ENCODE data around the gene TMTC2. TPM values are rescaled to one million over a fixed set of nuclear protein-coding genes. Genes with fewer than 3 reads are reported as not detected.

Gene TMTC2
- total RNA-seq, 1 donor, result 7.2 TPM

DNA sequence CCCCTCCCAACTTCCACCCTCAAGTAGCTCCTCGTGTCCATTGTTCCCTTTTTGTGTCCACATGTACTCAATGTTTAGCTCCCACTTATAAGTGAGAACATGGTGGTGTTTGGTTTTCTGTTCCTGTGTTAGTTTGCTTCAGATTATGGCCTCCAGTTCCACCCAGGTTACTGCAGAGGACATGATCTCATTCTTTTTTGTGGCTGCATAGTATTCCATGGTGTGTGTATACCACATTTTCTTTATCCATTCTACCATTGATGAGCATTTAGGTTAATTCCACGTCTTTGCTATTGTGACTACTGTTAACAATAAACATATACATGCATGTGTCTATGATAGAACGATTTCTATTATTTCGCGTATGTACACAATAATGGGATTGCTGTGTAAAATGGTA lies 362.6 kb downstream of the TMTC2 start:
- H3K4me1 ChIP-seq (ENCODE audit: insufficient read depth, low read length), result no peaks in the 10 kb centered on the region
- no peaks in the 10 kb centered on the region for H3K9me3 ChIP-seq (ENCODE audit: low read depth, low read length)
- H3K4me3 ChIP-seq (ENCODE audit: low read length), result no peak overlapping the region
- no peaks in the 10 kb centered on the region for H3K27me3 ChIP-seq (ENCODE audit: insufficient read depth, low read length)

GRCh38 chr12:83052890-83053541 lies 366.3 kb downstream of the TMTC2 start:
- H3K27me3 ChIP-seq (ENCODE audit: insufficient read depth, low read length), result no peaks in the 10 kb centered on the region
- no peaks in the 10 kb centered on the region for H3K9me3 ChIP-seq (ENCODE audit: low read depth, low read length)
- H3K4me3 ChIP-seq (ENCODE audit: low read length), result no peak overlapping the region
- no peaks in the 10 kb centered on the region for H3K4me1 ChIP-seq (ENCODE audit: insufficient read depth, low read length)

GRCh38 chr12:83057436-83057835 lies 370.7 kb downstream of the TMTC2 start:
- no peak overlapping the region for H3K4me3 ChIP-seq (ENCODE audit: low read length)
- no peaks in the 10 kb centered on the region for H3K9me3 ChIP-seq (ENCODE audit: low read depth, low read length)
- H3K4me1 ChIP-seq (ENCODE audit: insufficient read depth, low read length), result peaks cover 4% of the 10 kb centered on the region
- H3K27me3 ChIP-seq (ENCODE audit: insufficient read depth, low read length), result no peaks in the 10 kb centered on the region

DNA sequence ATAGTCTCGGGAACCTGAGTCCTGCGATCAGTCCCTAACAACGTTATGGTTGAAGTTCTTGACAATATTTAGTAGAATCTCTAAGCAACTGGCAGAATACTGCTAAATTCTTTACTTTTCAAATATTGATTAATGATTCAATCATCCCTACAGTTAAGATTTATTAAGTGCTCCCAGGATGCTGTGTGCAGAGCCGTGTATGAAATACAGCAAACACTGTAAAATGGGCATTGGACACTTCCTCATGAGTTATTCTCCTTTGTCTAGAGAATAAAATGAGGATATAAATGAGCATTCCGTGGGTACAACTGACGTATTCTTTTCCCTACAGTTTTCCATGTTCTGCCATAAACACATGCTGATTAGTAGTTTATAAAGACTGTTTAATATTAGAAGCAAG lies 372.4 kb downstream of the TMTC2 start:
- Histone ChIP-seq H3K9me3 (ENCODE audit: low read depth, low read length) (no peaks in the 10 kb centered on the region), H3K27me3 (ENCODE audit: insufficient read depth, low read length) (no peaks in the 10 kb centered on the region), H3K4me3 (ENCODE audit: low read length) (no peak overlapping the region), H3K4me1 (ENCODE audit: insufficient read depth, low read length) (peaks cover 4% of the 10 kb centered on the region)

- Histone ChIP-seq H3K27me3 (ENCODE audit: insufficient read depth, low read length) (no peaks in the 10 kb centered on the region), H3K4me3 (ENCODE audit: low read length) (no peak overlapping the region), H3K9me3 (ENCODE audit: low read depth, low read length) (no peaks in the 10 kb centered on the region), H3K4me1 (ENCODE audit: insufficient read depth, low read length) (no peaks in the 10 kb centered on the region)
Observed at GRCh38 chr12:83065562-83065961, 378.9 kb downstream of the TMTC2 start.

DNA sequence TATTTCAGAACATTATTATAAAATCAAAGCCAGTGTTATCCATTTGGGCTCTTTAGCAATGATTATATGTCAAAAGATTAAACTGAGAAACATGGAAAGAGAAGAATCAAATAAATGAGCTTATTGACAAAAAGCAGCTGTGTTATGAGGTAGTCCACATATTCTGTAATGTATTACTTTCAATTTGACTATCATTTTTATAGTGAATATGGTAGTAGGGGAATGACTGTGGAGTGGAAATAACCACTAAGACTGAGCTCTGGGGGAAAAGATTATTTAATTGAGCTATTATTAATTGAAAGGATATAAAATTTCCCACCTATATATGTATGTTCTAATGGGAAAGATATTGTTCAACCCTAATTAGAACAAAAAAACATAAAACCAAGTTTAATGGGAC lies 381.3 kb downstream of the TMTC2 start:
- Histone ChIP-seq H3K9me3 (ENCODE audit: low read depth, low read length) (no peaks in the 10 kb centered on the region), H3K4me3 (ENCODE audit: low read length) (no peak overlapping the region), H3K4me1 (ENCODE audit: insufficient read depth, low read length) (no peaks in the 10 kb centered on the region), H3K27me3 (ENCODE audit: insufficient read depth, low read length) (no peaks in the 10 kb centered on the region)

- no peak overlapping the region for H3K4me3 ChIP-seq (ENCODE audit: low read length)
- H3K4me1 ChIP-seq (ENCODE audit: insufficient read depth, low read length), result no peaks in the 10 kb centered on the region
- no peaks in the 10 kb centered on the region for H3K9me3 ChIP-seq (ENCODE audit: low read depth, low read length)
- no peaks in the 10 kb centered on the region for H3K27me3 ChIP-seq (ENCODE audit: insufficient read depth, low read length)
Observed at GRCh38 chr12:83074358-83074894, 387.7 kb downstream of the TMTC2 start.

- H3K9me3 ChIP-seq (ENCODE audit: low read depth, low read length), result no peaks in the 10 kb centered on the region
- no peak overlapping the region for H3K4me3 ChIP-seq (ENCODE audit: low read length)
Observed at GRCh38 chr12:83075471-83075870, 388.8 kb downstream of the TMTC2 start.

DNA sequence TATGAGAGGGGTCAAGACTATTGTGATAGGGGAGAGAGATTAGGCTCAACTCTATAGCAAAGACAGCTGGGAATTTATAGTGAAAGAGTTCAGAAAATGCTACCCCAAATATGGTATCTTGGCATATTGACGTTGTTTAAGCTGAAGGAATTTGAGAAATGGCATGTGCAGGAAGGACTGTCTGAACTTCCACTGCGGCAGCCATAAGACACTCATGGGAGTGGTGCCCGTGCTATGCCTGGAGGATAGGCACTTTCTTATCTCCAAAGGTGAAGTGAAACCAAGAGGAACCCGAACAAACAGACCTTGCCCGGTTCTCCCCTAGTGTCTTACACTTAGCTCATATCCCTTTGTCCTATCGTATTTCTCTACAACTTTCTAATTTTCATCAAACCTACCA lies 390.3 kb downstream of the TMTC2 start:
- Histone ChIP-seq H3K4me3 (ENCODE audit: low read length) (no peak overlapping the region), H3K9me3 (ENCODE audit: low read depth, low read length) (no peaks in the 10 kb centered on the region), H3K27me3 (ENCODE audit: insufficient read depth, low read length) (no peaks in the 10 kb centered on the region), H3K4me1 (ENCODE audit: insufficient read depth, low read length) (no peaks in the 10 kb centered on the region)

More at GRCh38 chr12:83075471-83075870, 388.8 kb downstream of the TMTC2 start:
- Histone ChIP-seq H3K4me1 (ENCODE audit: insufficient read depth, low read length) (no peaks in the 10 kb centered on the region), H3K27me3 (ENCODE audit: insufficient read depth, low read length) (no peaks in the 10 kb centered on the region)

DNA sequence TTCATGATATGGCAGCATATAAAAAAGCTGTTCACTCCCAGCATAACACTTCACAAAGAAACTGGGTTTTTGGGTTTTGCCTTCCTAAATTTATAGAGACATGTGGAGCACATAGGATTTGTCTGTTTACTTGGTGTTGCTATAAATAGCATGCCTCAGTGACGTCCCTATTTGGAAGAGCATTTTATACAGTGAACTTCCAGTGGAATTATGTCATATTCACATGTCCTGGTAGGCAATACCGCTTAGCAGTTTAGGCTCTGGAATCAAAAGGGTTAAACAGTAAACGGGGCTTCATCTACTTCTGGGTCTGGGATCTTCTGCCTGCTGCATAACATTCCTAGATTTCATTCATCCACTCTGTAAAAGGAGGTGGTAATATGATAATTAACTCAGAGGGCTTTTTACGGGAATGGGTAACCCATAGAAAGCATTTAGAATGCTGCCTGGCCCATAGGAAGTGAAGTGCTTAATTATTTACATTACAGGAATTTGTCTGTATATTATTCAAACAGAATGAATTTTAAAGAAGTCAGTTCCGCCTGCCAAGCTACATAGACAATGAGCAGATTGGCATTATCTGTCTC lies 396.1 kb downstream of the TMTC2 start:
- Histone ChIP-seq H3K9me3 (ENCODE audit: low read depth, low read length) (no peaks in the 10 kb centered on the region), H3K27me3 (ENCODE audit: insufficient read depth, low read length) (no peaks in the 10 kb centered on the region), H3K4me1 (ENCODE audit: insufficient read depth, low read length) (no peaks in the 10 kb centered on the region), H3K4me3 (ENCODE audit: low read length) (no peak overlapping the region)

DNA sequence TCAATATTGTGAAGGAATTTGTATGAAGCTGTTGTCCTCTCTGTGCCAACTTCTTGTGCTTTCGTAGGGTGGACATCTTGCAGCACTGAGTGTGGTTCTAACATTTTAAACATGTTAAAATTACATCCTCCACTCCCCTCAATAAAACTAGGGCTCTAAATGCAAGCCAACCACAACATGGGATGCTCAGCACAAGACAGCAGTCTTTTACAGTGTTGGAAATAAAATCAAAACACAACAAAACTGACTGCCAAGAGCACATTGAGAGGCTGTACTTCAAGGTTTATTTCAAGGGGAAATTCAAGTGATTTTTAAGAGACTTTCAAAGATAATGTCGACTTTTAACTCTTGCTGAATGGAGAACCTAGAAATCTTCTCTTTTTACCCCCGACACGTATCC lies 396.9 kb downstream of the TMTC2 start:
- Histone ChIP-seq H3K4me1 (ENCODE audit: insufficient read depth, low read length) (no peaks in the 10 kb centered on the region), H3K4me3 (ENCODE audit: low read length) (no peak overlapping the region), H3K27me3 (ENCODE audit: insufficient read depth, low read length) (no peaks in the 10 kb centered on the region), H3K9me3 (ENCODE audit: low read depth, low read length) (no peaks in the 10 kb centered on the region)

GRCh38 chr12:83084516-83085234 lies 398.0 kb downstream of the TMTC2 start:
- Histone ChIP-seq H3K4me1 (ENCODE audit: insufficient read depth, low read length) (no peaks in the 10 kb centered on the region), H3K9me3 (ENCODE audit: low read depth, low read length) (no peaks in the 10 kb centered on the region), H3K27me3 (ENCODE audit: insufficient read depth, low read length) (no peaks in the 10 kb centered on the region), H3K4me3 (ENCODE audit: low read length) (no peak overlapping the region)

GRCh38 chr12:83086023-83086422 lies 399.3 kb downstream of the TMTC2 start:
- Histone ChIP-seq H3K4me3 (ENCODE audit: low read length) (no peak overlapping the region), H3K27me3 (ENCODE audit: insufficient read depth, low read length) (no peaks in the 10 kb centered on the region), H3K9me3 (ENCODE audit: low read depth, low read length) (no peaks in the 10 kb centered on the region), H3K4me1 (ENCODE audit: insufficient read depth, low read length) (no peaks in the 10 kb centered on the region)

- Histone ChIP-seq H3K27me3 (ENCODE audit: insufficient read depth, low read length) (no peaks in the 10 kb centered on the region), H3K9me3 (ENCODE audit: low read depth, low read length) (no peaks in the 10 kb centered on the region)
Observed at GRCh38 chr12:83089575-83089974, 402.9 kb downstream of the TMTC2 start.

DNA sequence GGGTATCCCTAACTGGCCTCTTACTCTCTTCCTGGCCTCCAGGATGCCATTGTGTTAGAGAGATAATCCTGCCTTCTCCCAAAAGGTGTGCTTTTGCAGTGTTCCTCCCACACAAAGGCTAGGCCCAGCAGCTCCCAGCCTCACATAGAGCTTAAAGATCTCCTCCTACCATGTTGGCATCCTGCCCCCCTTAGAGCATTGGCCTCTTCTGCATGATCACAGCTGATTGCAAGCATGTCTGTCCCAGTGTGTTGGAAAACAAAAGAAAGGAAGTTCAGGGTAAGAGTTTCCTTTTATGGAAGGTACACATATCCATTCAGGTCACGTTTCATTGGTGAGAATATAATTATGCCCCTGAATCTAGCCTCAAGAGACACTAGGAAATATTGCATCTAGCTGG lies 405.4 kb downstream of the TMTC2 start:
- Histone ChIP-seq H3K9me3 (ENCODE audit: low read depth, low read length) (no peaks in the 10 kb centered on the region), H3K27me3 (ENCODE audit: insufficient read depth, low read length) (no peaks in the 10 kb centered on the region), H3K4me1 (ENCODE audit: insufficient read depth, low read length) (no peaks in the 10 kb centered on the region), H3K4me3 (ENCODE audit: low read length) (no peak overlapping the region)

More at GRCh38 chr12:83089575-83089974, 402.9 kb downstream of the TMTC2 start:
- H3K4me1 ChIP-seq (ENCODE audit: insufficient read depth, low read length), result no peaks in the 10 kb centered on the region
- H3K4me3 ChIP-seq (ENCODE audit: low read length), result no peak overlapping the region
